Trophoblast cell (in vitro differentiated cells and primary cell): ENCODE results near the gene CASP9.
"Not testable (repeated sequence)": the region's sequence is repeated elsewhere in the genome, so short reads cannot be mapped to it uniquely, and the experiment has no call there.

Experiments
- DNase-seq, 2 donors: peaks; one replicate each; pipeline ENCODE4 v3.0.0-alpha.2; 2016
- H2AFZ ChIP-seq: 2 replicates; pipeline ENCODE4 v1.6.1; 2013; ENCODE audit warnings: low read length, moderate library complexity, mild to moderate bottlenecking; ENCODE audit not compliant: insufficient read depth, poor library complexity
- H2AK5ac ChIP-seq: 2 replicates; pipeline ENCODE4 v1.6.1; 2013; ENCODE audit warnings: mild to moderate bottlenecking, low read length
- H2BK120ac ChIP-seq: 2 replicates; pipeline ENCODE4 v1.6.1; 2013; ENCODE audit warnings: low read length, mild to moderate bottlenecking, moderate library complexity; ENCODE audit not compliant: insufficient read depth, poor library complexity
- H2BK12ac ChIP-seq: 2 replicates; pipeline ENCODE4 v1.6.1; 2013; ENCODE audit warnings: mild to moderate bottlenecking, low read length, moderate library complexity
- H2BK5ac ChIP-seq: 2 replicates; pipeline ENCODE4 v1.6.1; 2013; ENCODE audit warnings: low read length, low read depth, moderate library complexity, mild to moderate bottlenecking; ENCODE audit not compliant: poor library complexity
- H3K14ac ChIP-seq: 2 replicates; pipeline ENCODE4 v1.6.1; 2013; ENCODE audit warnings: mild to moderate bottlenecking, low read length
- H3K18ac ChIP-seq: 2 replicates; pipeline ENCODE4 v1.6.1; 2013; ENCODE audit warnings: mild to moderate bottlenecking, low read length
- H3K23ac ChIP-seq: 2 replicates; pipeline ENCODE4 v1.6.1; 2013; ENCODE audit warnings: low read length
- H3K27ac ChIP-seq: 2 replicates; pipeline ENCODE4 v1.5.1; 2013; ENCODE audit warnings: low read depth, mild to moderate bottlenecking, inconsistent platforms, low read length, moderate library complexity
- H3K27me3 ChIP-seq: 2 replicates; pipeline ENCODE4 v1.6.1; 2013; ENCODE audit warnings: inconsistent platforms, mild to moderate bottlenecking, low read length, moderate library complexity; ENCODE audit not compliant: insufficient read depth
- H3K36me3 ChIP-seq, 2 experiments: 1 replicate in 1 of 2; 2 replicates in 1 of 2; pipeline ENCODE4 v1.6.1; 2013; ENCODE audit warnings: low read length in 2 of 2, mild to moderate bottlenecking in 2 of 2, moderate library complexity in 1 of 2; ENCODE audit not compliant: insufficient read depth in 2 of 2, control insufficient read depth in 1 of 2
- H3K4ac ChIP-seq: 2 replicates; pipeline ENCODE4 v1.6.1; 2013; ENCODE audit warnings: low read depth, mild to moderate bottlenecking, low read length, moderate library complexity
- H3K4me1 ChIP-seq, 2 experiments: 1 replicate in 1 of 2; 2 replicates in 1 of 2; pipeline ENCODE4 v1.6.1; 2013; ENCODE audit warnings: low read length in 2 of 2, mild to moderate bottlenecking in 2 of 2, moderate library complexity in 1 of 2; ENCODE audit not compliant: insufficient read depth in 2 of 2, control insufficient read depth in 1 of 2
- H3K4me2 ChIP-seq: 2 replicates; pipeline ENCODE4 v1.6.1; 2013; ENCODE audit warnings: inconsistent platforms, mild to moderate bottlenecking, low read length, moderate library complexity
- H3K4me3 ChIP-seq: 2 replicates; pipeline ENCODE4 v1.5.1; 2013; ENCODE audit warnings: mild to moderate bottlenecking, low read depth, low read length, inconsistent platforms
- H3K79me1 ChIP-seq: one replicate; pipeline ENCODE4 v1.6.1; 2013; ENCODE audit warnings: low read length
- H3K79me2 ChIP-seq: 2 replicates; pipeline ENCODE4 v1.6.1; 2013; ENCODE audit warnings: low read length, mild to moderate bottlenecking; ENCODE audit not compliant: control insufficient read depth, insufficient read depth, poor library complexity
- H3K9ac ChIP-seq: 2 replicates; pipeline ENCODE4 v1.6.1; 2013; ENCODE audit warnings: mild to moderate bottlenecking, low read length
- H3K9me3 ChIP-seq: 2 replicates; pipeline ENCODE4 v1.6.1; 2013; ENCODE audit warnings: low read depth, mild to moderate bottlenecking, control low read depth, inconsistent platforms, low read length; ENCODE audit not compliant: insufficient read depth
- H4K12ac ChIP-seq: 2 replicates; pipeline ENCODE4 v1.6.1; 2013; ENCODE audit warnings: low read depth, mild to moderate bottlenecking, low read length, moderate library complexity
- H4K8ac ChIP-seq: 2 replicates; pipeline ENCODE4 v1.6.1; 2013; ENCODE audit warnings: low read depth, mild to moderate bottlenecking, low read length, moderate library complexity
- H4K91ac ChIP-seq: one replicate; pipeline ENCODE4 v1.6.1; 2013; ENCODE audit warnings: low read depth, mild to moderate bottlenecking, low read length, moderate library complexity
- WGBS: extraction: QIAGEN DNeasy Blood & Tissue Kit; methylation state at CpG from one replicate; pipeline ENCODE4 v1.1.7; 2013; ENCODE audit warnings: missing lambda C conversion rate; ENCODE audit not compliant: insufficient read length, insufficient coverage; ENCODE audit errors: extremely low coverage; 5-methylcytosine and 5-hydroxymethylcytosine counted together

Gene CASP9

DNA sequence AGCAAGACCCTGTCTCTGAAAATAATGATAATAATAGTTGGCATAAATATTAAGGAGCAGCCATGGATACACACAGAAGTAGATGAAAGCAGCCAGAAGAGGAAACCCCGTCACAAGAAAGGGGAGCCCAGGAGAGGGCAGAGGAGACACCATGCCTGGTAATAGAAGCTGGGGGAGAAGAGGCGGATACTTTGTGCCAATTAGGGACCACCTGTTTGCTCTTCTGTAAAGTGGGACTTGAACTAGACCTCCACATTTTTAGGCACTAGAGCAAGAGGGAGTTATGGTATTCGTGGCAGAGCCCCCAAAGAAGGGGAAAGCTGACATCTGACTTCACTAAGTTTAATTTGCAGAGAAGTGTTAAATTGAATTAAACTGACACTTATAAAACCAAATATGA, 35.6 kb downstream of the CASP9 start:
- Histone ChIP-seq H3K14ac (no peak overlapping the region), H3K4me1 (peaks cover 3 to 10% of the 10 kb centered on the region in 2 experiments), H3K9ac (no peak overlapping the region), H4K91ac (no peak overlapping the region), H4K12ac (no peak overlapping the region), H3K36me3 (no peaks in the 10 kb centered on the region), H3K23ac (no peak overlapping the region), H3K18ac (no peak overlapping the region), H3K4me2 (no peak overlapping the region), H4K8ac (no peak overlapping the region), H3K9me3 (peaks cover 2% of the 10 kb centered on the region), H2AK5ac (no peak overlapping the region), H2BK120ac (no peak overlapping the region), H3K27me3 (no peaks in the 10 kb centered on the region), H3K79me1 (no peaks in the 10 kb centered on the region), H3K27ac (no peak overlapping the region), H2BK5ac (no peak overlapping the region), H3K79me2 (no peaks in the 10 kb centered on the region), H2BK12ac (no peak overlapping the region), H2AFZ (no peak overlapping the region), H3K4me3 (no peak overlapping the region), H3K4ac (no peak overlapping the region)
- DNase-seq, result no peak
- WGBS, result no CpG with 5 or more reads among the region's 3 CpGs

DNA sequence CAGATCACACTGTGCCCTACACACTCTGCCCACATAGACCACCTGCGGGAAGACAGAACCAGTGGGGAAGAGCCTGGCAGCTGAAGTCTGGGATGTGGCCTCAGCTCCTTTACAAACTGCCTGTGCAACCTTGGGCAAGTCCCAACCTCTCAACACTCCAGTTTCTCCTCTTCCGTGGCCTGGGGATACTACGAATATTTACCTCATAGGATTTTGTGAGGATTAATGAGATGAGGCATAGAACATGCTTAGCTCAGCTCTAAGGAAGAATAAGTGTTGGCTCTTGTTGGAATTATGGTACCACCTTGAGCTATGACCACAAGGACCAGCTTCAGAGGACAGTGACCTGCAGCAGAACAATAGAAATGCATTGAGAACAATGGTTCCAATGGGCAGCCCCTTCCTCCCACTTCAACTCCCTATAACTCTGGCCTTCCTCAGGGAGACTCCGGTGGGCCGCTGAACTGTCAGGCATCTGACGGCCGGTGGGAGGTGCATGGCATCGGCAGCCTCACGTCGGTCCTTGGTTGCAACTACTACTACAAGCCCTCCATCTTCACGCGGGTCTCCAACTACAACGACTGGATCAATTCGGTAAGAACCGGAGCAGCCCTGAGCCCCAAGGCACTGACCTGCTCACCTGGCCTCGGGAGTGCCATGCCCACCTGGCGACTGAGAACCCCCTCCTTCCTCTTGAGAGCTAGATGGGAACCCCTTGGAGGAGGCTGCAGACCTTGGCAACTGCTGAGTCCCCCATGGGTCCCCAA, 37.0 kb downstream of the CASP9 start:
- H2AFZ ChIP-seq, H3K4me1 ChIP-seq, H3K9me3 ChIP-seq, H4K12ac ChIP-seq, H3K27me3 ChIP-seq, H4K8ac ChIP-seq, H3K4me3 ChIP-seq, H4K91ac ChIP-seq, H3K79me2 ChIP-seq, H3K27ac ChIP-seq, H3K9ac ChIP-seq, H3K36me3 ChIP-seq, H2BK12ac ChIP-seq, H2BK120ac ChIP-seq, H2AK5ac ChIP-seq, H3K14ac ChIP-seq, H3K23ac ChIP-seq, DNase-seq, H3K4ac ChIP-seq, H2BK5ac ChIP-seq, H3K18ac ChIP-seq, H3K4me2 ChIP-seq, H3K79me1 ChIP-seq: not testable (repeated sequence)
- WGBS, result no CpG with 5 or more reads among the region's 17 CpGs

DNA sequence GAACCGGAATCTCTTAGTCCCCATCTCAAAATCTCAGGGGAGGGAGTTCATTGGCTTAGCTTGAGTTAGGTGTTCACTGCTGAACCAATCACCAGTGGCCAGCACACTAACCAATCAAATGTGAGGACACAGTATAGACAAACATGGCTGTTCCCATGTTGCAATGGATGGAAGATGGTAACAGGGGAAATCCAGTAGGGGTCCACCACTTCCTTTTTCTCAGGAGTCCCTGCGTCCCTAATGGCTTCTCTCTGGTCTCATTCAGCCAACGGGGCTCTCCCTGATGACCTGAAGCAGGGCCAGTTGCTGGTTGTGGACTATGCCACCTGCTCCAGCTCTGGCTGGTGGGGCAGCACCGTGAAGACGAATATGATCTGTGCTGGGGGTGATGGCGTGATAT, 38.4 kb downstream of the CASP9 start:
- no peaks in the 10 kb centered on the region for H3K4me1 ChIP-seq
- no peak overlapping the region for H3K4me2 ChIP-seq
- H4K91ac ChIP-seq, result no peak overlapping the region
- no peak overlapping the region for H4K12ac ChIP-seq
- H2BK12ac ChIP-seq, result no peak overlapping the region
- H2BK120ac ChIP-seq, result no peak overlapping the region
- no CpG with 5 or more reads among the region's 6 CpGs for WGBS
- H3K79me2 ChIP-seq, result no peaks in the 10 kb centered on the region
- no peak overlapping the region for H3K4me3 ChIP-seq
- no peak overlapping the region for H3K23ac ChIP-seq
- H3K4ac ChIP-seq, result no peak overlapping the region
- no peak overlapping the region for H4K8ac ChIP-seq
- H3K14ac ChIP-seq, result no peak overlapping the region
- H3K9me3 ChIP-seq, result peaks cover 1% of the 10 kb centered on the region
- H3K27ac ChIP-seq, result no peak overlapping the region
- H2AFZ ChIP-seq, result no peak overlapping the region
- H3K18ac ChIP-seq, result no peak overlapping the region
- no peak for DNase-seq
- no peak overlapping the region for H2BK5ac ChIP-seq
- no peaks in the 10 kb centered on the region for H3K27me3 ChIP-seq
- no peak overlapping the region for H2AK5ac ChIP-seq
- no peaks in the 10 kb centered on the region for H3K36me3 ChIP-seq
- no peak overlapping the region for H3K9ac ChIP-seq
- H3K79me1 ChIP-seq, result no peaks in the 10 kb centered on the region

DNA sequence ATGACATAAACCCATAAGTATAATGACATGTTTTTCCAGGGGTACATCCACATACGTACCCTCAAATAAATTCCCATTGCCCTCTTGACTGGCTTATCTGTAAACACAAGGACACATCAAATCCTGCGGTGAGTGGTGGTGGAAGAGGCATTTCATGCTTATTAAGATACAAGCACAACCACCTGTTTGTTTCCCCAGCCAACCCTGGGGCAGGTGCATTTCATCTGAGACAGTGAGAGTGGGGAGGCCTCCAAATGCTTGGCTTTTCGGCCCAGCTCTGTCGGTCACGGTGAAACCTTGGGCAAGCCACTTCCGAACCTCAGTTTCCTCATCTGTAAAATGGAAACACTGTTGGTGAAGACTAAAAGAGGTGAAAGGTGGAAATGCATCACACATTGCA, 39.6 kb downstream of the CASP9 start:
- not testable (repeated sequence) for H3K79me2 ChIP-seq

More for the DNA sequence above, 39.6 kb downstream of the CASP9 start:
- H2AFZ ChIP-seq, H3K9ac ChIP-seq, H3K4me2 ChIP-seq, H2BK120ac ChIP-seq, H3K9me3 ChIP-seq, H4K12ac ChIP-seq, H4K91ac ChIP-seq, H3K14ac ChIP-seq, H3K79me1 ChIP-seq, H2BK12ac ChIP-seq, H3K4me3 ChIP-seq, H3K23ac ChIP-seq, H4K8ac ChIP-seq, H2AK5ac ChIP-seq, DNase-seq, H3K36me3 ChIP-seq, H3K27me3 ChIP-seq, H2BK5ac ChIP-seq, H3K4me1 ChIP-seq, H3K18ac ChIP-seq, H3K27ac ChIP-seq, H3K4ac ChIP-seq: not testable (repeated sequence)
- WGBS, result no CpG with 5 or more reads among the region's 6 CpGs
